Measurements from ENCODE around the gene CACNA2D3.

DNA sequence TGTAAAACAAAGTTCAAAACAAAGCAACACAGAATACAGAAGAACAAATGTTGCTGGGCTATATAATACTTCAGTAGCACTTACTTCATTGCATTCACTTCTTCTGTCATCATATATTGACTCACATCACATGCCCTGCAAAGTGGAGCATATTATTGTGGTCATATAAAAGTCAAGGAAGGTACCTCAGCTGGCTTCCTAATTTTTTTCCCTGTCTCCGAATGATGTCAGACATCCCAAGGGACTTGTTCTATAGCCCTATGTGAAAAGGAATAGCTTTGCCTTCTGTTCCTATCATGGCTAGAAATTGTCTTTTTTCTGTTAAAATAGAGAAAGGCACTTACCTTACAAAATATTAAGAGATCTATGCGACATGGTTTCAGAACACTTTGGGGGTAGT is 696.1 kb downstream of the CACNA2D3 start:
- no peak for TF ChIP-seq EZH2phosphoT487 (IDR thresholded peaks at IDR 0.05; ENCODE audit: low read depth, severe bottlenecking, unreplicated experiment)
- TF ChIP-seq, protein P1, sequence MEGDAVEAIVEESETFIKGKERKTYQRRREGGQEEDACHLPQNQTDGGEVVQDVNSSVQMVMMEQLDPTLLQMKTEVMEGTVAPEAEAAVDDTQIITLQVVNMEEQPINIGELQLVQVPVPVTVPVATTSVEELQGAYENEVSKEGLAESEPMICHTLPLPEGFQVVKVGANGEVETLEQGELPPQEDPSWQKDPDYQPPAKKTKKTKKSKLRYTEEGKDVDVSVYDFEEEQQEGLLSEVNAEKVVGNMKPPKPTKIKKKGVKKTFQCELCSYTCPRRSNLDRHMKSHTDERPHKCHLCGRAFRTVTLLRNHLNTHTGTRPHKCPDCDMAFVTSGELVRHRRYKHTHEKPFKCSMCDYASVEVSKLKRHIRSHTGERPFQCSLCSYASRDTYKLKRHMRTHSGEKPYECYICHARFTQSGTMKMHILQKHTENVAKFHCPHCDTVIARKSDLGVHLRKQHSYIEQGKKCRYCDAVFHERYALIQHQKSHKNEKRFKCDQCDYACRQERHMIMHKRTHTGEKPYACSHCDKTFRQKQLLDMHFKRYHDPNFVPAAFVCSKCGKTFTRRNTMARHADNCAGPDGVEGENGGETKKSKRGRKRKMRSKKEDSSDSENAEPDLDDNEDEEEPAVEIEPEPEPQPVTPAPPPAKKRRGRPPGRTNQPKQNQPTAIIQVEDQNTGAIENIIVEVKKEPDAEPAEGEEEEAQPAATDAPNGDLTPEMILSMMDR (IDR thresholded peaks at IDR 0.05; ENCODE audit: poor library complexity), result no peak

Measured in hepatocyte (in vitro differentiated cells).